Measurements from ENCODE around the gene TUBD1.

DNA sequence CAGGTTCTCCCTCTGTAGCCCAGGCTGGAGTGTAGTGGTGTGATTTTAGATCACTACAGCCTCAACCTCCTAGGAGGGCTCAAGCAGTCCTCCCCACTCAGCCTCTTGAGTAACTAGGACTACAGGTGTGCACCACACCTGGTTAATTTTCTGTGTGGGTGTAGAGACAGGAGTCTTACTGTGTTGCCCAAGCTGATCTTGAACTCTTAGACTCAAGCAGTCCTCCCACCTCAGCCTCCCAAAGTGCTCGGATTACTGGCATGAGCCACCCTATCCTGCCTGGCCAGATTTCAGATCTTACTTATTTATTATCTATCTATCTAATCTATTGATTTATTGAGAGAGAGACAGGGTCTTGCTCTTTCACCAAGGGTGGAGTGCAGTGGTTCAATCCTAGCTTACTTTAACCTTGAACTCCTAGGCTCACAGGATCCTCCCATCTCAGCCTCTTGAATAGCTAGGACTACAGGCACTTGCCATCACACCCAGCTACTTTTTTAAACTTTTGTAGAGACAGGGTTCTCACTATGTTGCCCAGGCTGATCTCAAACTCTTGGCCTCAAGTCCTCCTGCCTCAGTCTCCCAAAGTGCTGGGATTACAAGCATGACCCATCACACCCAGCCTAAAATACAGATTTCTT is 61.8 kb downstream of the TUBD1 start:
- TF ChIP-seq, protein P1, sequence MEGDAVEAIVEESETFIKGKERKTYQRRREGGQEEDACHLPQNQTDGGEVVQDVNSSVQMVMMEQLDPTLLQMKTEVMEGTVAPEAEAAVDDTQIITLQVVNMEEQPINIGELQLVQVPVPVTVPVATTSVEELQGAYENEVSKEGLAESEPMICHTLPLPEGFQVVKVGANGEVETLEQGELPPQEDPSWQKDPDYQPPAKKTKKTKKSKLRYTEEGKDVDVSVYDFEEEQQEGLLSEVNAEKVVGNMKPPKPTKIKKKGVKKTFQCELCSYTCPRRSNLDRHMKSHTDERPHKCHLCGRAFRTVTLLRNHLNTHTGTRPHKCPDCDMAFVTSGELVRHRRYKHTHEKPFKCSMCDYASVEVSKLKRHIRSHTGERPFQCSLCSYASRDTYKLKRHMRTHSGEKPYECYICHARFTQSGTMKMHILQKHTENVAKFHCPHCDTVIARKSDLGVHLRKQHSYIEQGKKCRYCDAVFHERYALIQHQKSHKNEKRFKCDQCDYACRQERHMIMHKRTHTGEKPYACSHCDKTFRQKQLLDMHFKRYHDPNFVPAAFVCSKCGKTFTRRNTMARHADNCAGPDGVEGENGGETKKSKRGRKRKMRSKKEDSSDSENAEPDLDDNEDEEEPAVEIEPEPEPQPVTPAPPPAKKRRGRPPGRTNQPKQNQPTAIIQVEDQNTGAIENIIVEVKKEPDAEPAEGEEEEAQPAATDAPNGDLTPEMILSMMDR (IDR thresholded peaks at IDR 0.05) = no peak
- TF ChIP-seq POLR2A (IDR thresholded peaks at IDR 0.05) = no peak
